Fibroblast of villous mesenchyme (primary cell): Measurements from ENCODE around the gene DHCR7. TPM values are rescaled to one million over a fixed set of nuclear protein-coding genes. Genes with fewer than 3 reads are reported as not detected.

Experiments
- DNase-seq: peaks from one replicate; pipeline ENCODE4 v3.0.0-alpha.2; 2010; ENCODE audit warnings: low read depth
- H3K4me3 ChIP-seq: 2 replicates; pipeline ENCODE4 v1.5.1; 2011; ENCODE audit warnings: low read depth, mild to moderate bottlenecking, low read length
- small RNA-seq: library from RNA; depleted of rRNA; stranded (forward); fragments of <200 nt; gene quantifications from one replicate; pipeline ENCODE3, GENCODE V24; 2012
- total RNA-seq: library from RNA; depleted of rRNA; stranded (reverse); fragments of >200 nt; gene quantifications from 2 replicates; pipeline ENCODE4 v1.2.3, GENCODE V29; 2012
- TF ChIP-seq, protein P1 (sequence below): IDR thresholded peaks from 2 replicates; pipeline ENCODE4 v1.5.1; 2012; ENCODE audit warnings: low read depth, mild to moderate bottlenecking, low read length; ENCODE audit not compliant: insufficient read depth

The DHCR7 gene
- total RNA-seq, 1 donor, result 94.1 TPM

GRCh38 chr11:71387784-71388636 lies 60.2 kb downstream of the DHCR7 start:
- H3K4me3 ChIP-seq, result no peak overlapping the region
- TF ChIP-seq, protein P1, sequence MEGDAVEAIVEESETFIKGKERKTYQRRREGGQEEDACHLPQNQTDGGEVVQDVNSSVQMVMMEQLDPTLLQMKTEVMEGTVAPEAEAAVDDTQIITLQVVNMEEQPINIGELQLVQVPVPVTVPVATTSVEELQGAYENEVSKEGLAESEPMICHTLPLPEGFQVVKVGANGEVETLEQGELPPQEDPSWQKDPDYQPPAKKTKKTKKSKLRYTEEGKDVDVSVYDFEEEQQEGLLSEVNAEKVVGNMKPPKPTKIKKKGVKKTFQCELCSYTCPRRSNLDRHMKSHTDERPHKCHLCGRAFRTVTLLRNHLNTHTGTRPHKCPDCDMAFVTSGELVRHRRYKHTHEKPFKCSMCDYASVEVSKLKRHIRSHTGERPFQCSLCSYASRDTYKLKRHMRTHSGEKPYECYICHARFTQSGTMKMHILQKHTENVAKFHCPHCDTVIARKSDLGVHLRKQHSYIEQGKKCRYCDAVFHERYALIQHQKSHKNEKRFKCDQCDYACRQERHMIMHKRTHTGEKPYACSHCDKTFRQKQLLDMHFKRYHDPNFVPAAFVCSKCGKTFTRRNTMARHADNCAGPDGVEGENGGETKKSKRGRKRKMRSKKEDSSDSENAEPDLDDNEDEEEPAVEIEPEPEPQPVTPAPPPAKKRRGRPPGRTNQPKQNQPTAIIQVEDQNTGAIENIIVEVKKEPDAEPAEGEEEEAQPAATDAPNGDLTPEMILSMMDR, result no peak
- DNase-seq, result no peak

DNA sequence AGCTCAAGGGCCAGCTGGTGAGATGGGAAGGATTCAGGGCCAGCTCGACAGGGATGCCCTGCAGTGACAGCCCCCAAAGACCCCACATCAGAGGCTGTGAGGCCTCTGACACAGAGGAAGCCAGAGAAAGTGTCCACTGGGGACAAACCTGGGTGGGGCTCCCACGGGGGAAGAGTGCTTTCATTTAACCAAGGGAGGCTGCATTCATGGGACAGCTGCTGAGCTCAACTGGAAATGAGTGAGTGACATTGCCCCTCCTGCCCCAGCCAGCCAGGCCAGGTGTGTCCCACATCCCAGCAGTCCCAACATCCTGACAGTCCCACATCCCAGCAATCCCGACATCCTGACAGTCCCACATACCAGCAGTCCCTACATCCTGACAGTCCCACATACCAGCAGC lies 61.0 kb downstream of the DHCR7 start:
- TF ChIP-seq, protein P1, result no peak
- no peak for DNase-seq
- no peak overlapping the region for H3K4me3 ChIP-seq

- no peak overlapping the region for H3K4me3 ChIP-seq
- TF ChIP-seq, protein P1, result no peak
- no peak for DNase-seq
Observed at GRCh38 chr11:71386202-71386601, 62.0 kb downstream of the DHCR7 start.

GRCh38 chr11:71385091-71385490 lies 63.1 kb downstream of the DHCR7 start:
- no peak overlapping the region for H3K4me3 ChIP-seq
- DNase-seq, result no peak
- TF ChIP-seq, protein P1, result no peak

DNA sequence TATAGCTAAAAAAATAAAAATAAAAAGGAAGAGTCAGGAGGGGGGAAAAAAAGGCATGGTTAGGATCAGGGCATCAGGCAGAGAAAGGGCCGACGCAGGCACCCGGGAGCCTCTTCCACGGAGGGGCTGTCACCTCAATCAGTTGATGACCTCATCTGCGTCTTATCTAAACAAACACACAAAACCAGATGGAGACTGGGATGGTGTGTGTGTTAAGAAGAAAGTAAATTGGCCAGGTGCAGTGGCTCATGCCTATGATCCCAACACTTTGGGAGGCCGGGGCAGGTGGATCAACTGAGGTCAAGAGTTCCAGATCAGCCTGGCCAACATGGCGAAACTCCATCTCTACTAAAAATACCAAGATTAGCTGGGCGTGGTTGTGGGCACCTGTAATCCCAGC lies 63.6 kb downstream of the DHCR7 start:
- no peak for DNase-seq
- no peak overlapping the region for H3K4me3 ChIP-seq
- TF ChIP-seq, protein P1, result no peak

Small RNAs within 50 kb of the gene (small RNA-seq; reads per million reads assigned to genes)
- gene MIR6754, result not detected

Other genes with a start within 250 kb of the DHCR7 start
- gene SHANK2, start 195.8 kb downstream of the DHCR7 start, total RNA-seq, result 0.86 and 0.97 TPM in 2 replicates
- gene NADSYN1, start 4.8 kb upstream of the DHCR7 start, total RNA-seq, result 53.5 and 71.2 TPM in 2 replicates
- gene KRTAP5-7, start 78.9 kb upstream of the DHCR7 start, total RNA-seq, result not detected in 2 replicates
- not detected in 2 replicates for gene KRTAP5-8, start 89.6 kb upstream of the DHCR7 start, total RNA-seq
- gene KRTAP5-9, start 100.0 kb upstream of the DHCR7 start, total RNA-seq, result 0.32 TPM in 1 of 2 replicates, not detected in the other
- not detected in 2 replicates for gene KRTAP5-10, start 117.2 kb upstream of the DHCR7 start, total RNA-seq
- gene KRTAP5-11, start 134.5 kb upstream of the DHCR7 start, total RNA-seq, result not detected in 2 replicates